ENCODE results near the gene PTPRM.

The PTPRM gene

GRCh38 chr18:7608174-7608550, 41.0 kb downstream of the PTPRM start:
- no peaks in the 10 kb centered on the region for H3K36me3 ChIP-seq (ENCODE audit: control insufficient read depth in 1 of 2, insufficient read depth in 2 of 2, low read depth in 1 of 2, low read length in 2 of 2)
- H3K27ac ChIP-seq (ENCODE audit: low read length, poor library complexity, severe bottlenecking): peak overlapping the region; percentile 43
- H3K18ac ChIP-seq (ENCODE audit: low read depth in 1 of 2, low read length in 2 of 2): no peak overlapping the region
- H3K79me1 ChIP-seq (replicated peaks; ENCODE audit: low read length, poor library complexity, severe bottlenecking): peaks cover 1% of the 10 kb centered on the region
- H3K4ac ChIP-seq (ENCODE audit: low read depth in 1 of 2, low read length in 2 of 2): no peak overlapping the region
- H3K4me1 ChIP-seq (ENCODE audit: control insufficient read depth, insufficient read depth, low read depth, low read length): peaks cover 27% of the 10 kb centered on the region
- H2AFZ ChIP-seq (ENCODE audit: low read depth, low read length): no peak overlapping the region
- no peak for DNase-seq
- no peak overlapping the region for H2BK12ac ChIP-seq (ENCODE audit: low read length in 2 of 2)
- no peaks in the 10 kb centered on the region for H3K27me3 ChIP-seq (ENCODE audit: control insufficient read depth in 1 of 2, insufficient read depth in 1 of 2, low read length in 2 of 2)
- no peak overlapping the region for H4K91ac ChIP-seq (ENCODE audit: low read length)
- H3K4me3 ChIP-seq (ENCODE audit: insufficient read depth in 1 of 2, low read depth in 1 of 2, low read length in 2 of 2): peak overlapping the region in 1 of 2 experiments; percentile 21
- H3K9me3 ChIP-seq (ENCODE audit: control insufficient read depth, low read length): no peaks in the 10 kb centered on the region
- H2BK5ac ChIP-seq (ENCODE audit: low read depth, low read length, poor library complexity, severe bottlenecking): no peak overlapping the region
- H3K23ac ChIP-seq (ENCODE audit: low read length in 2 of 2): no peak overlapping the region
- no peak overlapping the region for H2AK5ac ChIP-seq (ENCODE audit: low read length, severe bottlenecking)
- H2BK15ac ChIP-seq (ENCODE audit: low read depth, poor library complexity, severe bottlenecking): no peak overlapping the region
- WGBS: no CpG with 5 or more reads among the region's 1 CpG
- no peak overlapping the region for H3K14ac ChIP-seq (ENCODE audit: low read length in 2 of 2)
- H3K9ac ChIP-seq (ENCODE audit: low read length): peak overlapping the region; percentile 36
- H3K4me2 ChIP-seq (ENCODE audit: low read length, poor library complexity, severe bottlenecking): no peak overlapping the region
- H2BK120ac ChIP-seq (ENCODE audit: low read depth, low read length): no peak overlapping the region
- no peak overlapping the region for H4K8ac ChIP-seq (ENCODE audit: low read length)

GRCh38 chr18:7608781-7609201, 41.7 kb downstream of the PTPRM start:
- Histone ChIP-seq H3K9me3 (ENCODE audit: control insufficient read depth, low read length) (no peaks in the 10 kb centered on the region), H2AFZ (ENCODE audit: low read depth, low read length) (no peak overlapping the region), H3K27ac (ENCODE audit: low read length, poor library complexity, severe bottlenecking) (peak overlapping the region; percentile 43), H3K4me1 (ENCODE audit: control insufficient read depth, insufficient read depth, low read depth, low read length) (peaks cover 22% of the 10 kb centered on the region), H3K4me3 (ENCODE audit: insufficient read depth in 1 of 2, low read depth in 1 of 2, low read length in 2 of 2) (peak overlapping the region in 1 of 2 experiments; percentile 21), H3K23ac (ENCODE audit: low read length in 2 of 2) (no peak overlapping the region), H3K79me1 (replicated peaks; ENCODE audit: low read length, poor library complexity, severe bottlenecking) (peaks cover 1% of the 10 kb centered on the region), H3K36me3 (ENCODE audit: control insufficient read depth in 1 of 2, insufficient read depth in 2 of 2, low read depth in 1 of 2, low read length in 2 of 2) (no peaks in the 10 kb centered on the region), H4K8ac (ENCODE audit: low read length) (no peak overlapping the region), H2BK5ac (ENCODE audit: low read depth, low read length, poor library complexity, severe bottlenecking) (no peak overlapping the region), H3K4ac (ENCODE audit: low read depth in 1 of 2, low read length in 2 of 2) (no peak overlapping the region), H3K14ac (ENCODE audit: low read length in 2 of 2) (no peak overlapping the region), H2BK12ac (ENCODE audit: low read length in 2 of 2) (no peak overlapping the region), H2BK15ac (ENCODE audit: low read depth, poor library complexity, severe bottlenecking) (no peak overlapping the region), H3K4me2 (ENCODE audit: low read length, poor library complexity, severe bottlenecking) (no peak overlapping the region), H3K27me3 (ENCODE audit: control insufficient read depth in 1 of 2, insufficient read depth in 1 of 2, low read length in 2 of 2) (no peaks in the 10 kb centered on the region), H2AK5ac (ENCODE audit: low read length, severe bottlenecking) (no peak overlapping the region), H4K91ac (ENCODE audit: low read length) (no peak overlapping the region), H3K18ac (ENCODE audit: low read depth in 1 of 2, low read length in 2 of 2) (peak overlapping the region in 1 of 2 experiments; percentile 57), H3K9ac (ENCODE audit: low read length) (peak overlapping the region; percentile 36), H2BK120ac (ENCODE audit: low read depth, low read length) (no peak overlapping the region)
- DNase-seq: peak; percentile 68
- WGBS: 29% methylated on average over 1 of the region's 2 CpGs

GRCh38 chr18:7609617-7610016, 42.5 kb downstream of the PTPRM start:
- H3K36me3 ChIP-seq (ENCODE audit: control insufficient read depth in 1 of 2, insufficient read depth in 2 of 2, low read depth in 1 of 2, low read length in 2 of 2): no peaks in the 10 kb centered on the region
- no peak overlapping the region for H2AFZ ChIP-seq (ENCODE audit: low read depth, low read length)
- no peak overlapping the region for H3K4me2 ChIP-seq (ENCODE audit: low read length, poor library complexity, severe bottlenecking)
- no peak overlapping the region for H2BK5ac ChIP-seq (ENCODE audit: low read depth, low read length, poor library complexity, severe bottlenecking)
- no peaks in the 10 kb centered on the region for H3K9me3 ChIP-seq (ENCODE audit: control insufficient read depth, low read length)
- WGBS: no CpG with 5 or more reads among the region's 1 CpG
- H3K79me1 ChIP-seq (replicated peaks; ENCODE audit: low read length, poor library complexity, severe bottlenecking): peaks cover 1% of the 10 kb centered on the region
- no peak overlapping the region for H3K4me3 ChIP-seq (ENCODE audit: insufficient read depth in 1 of 2, low read depth in 1 of 2, low read length in 2 of 2)
- no peak overlapping the region for H3K9ac ChIP-seq (ENCODE audit: low read length)
- peaks cover 20% of the 10 kb centered on the region for H3K4me1 ChIP-seq (ENCODE audit: control insufficient read depth, insufficient read depth, low read depth, low read length)
- peak overlapping the region; percentile 43 for H3K27ac ChIP-seq (ENCODE audit: low read length, poor library complexity, severe bottlenecking)
- H4K91ac ChIP-seq (ENCODE audit: low read length): no peak overlapping the region
- no peak overlapping the region for H4K8ac ChIP-seq (ENCODE audit: low read length)
- H2BK12ac ChIP-seq (ENCODE audit: low read length in 2 of 2): no peak overlapping the region
- H3K27me3 ChIP-seq (ENCODE audit: control insufficient read depth in 1 of 2, insufficient read depth in 1 of 2, low read length in 2 of 2): no peaks in the 10 kb centered on the region
- peak overlapping the region; percentile 59 for H2AK5ac ChIP-seq (ENCODE audit: low read length, severe bottlenecking)
- H2BK120ac ChIP-seq (ENCODE audit: low read depth, low read length): no peak overlapping the region
- DNase-seq: no peak
- no peak overlapping the region for H3K4ac ChIP-seq (ENCODE audit: low read depth in 1 of 2, low read length in 2 of 2)
- H2BK15ac ChIP-seq (ENCODE audit: low read depth, poor library complexity, severe bottlenecking): no peak overlapping the region
- no peak overlapping the region for H3K14ac ChIP-seq (ENCODE audit: low read length in 2 of 2)
- H3K18ac ChIP-seq (ENCODE audit: low read depth in 1 of 2, low read length in 2 of 2): no peak overlapping the region
- H3K23ac ChIP-seq (ENCODE audit: low read length in 2 of 2): no peak overlapping the region

GRCh38 chr18:7614042-7614441, 46.9 kb downstream of the PTPRM start:
- Histone ChIP-seq H3K9me3 (ENCODE audit: control insufficient read depth, low read length) (no peaks in the 10 kb centered on the region), H3K23ac (ENCODE audit: low read length in 2 of 2) (no peak overlapping the region), H2BK120ac (ENCODE audit: low read depth, low read length) (no peak overlapping the region), H4K8ac (ENCODE audit: low read length) (no peak overlapping the region), H3K4me2 (ENCODE audit: low read length, poor library complexity, severe bottlenecking) (no peak overlapping the region), H3K36me3 (ENCODE audit: control insufficient read depth in 1 of 2, insufficient read depth in 2 of 2, low read depth in 1 of 2, low read length in 2 of 2) (no peaks in the 10 kb centered on the region), H2BK15ac (ENCODE audit: low read depth, poor library complexity, severe bottlenecking) (no peak overlapping the region), H3K4me3 (ENCODE audit: insufficient read depth in 1 of 2, low read depth in 1 of 2, low read length in 2 of 2) (no peak overlapping the region), H3K14ac (ENCODE audit: low read length in 2 of 2) (no peak overlapping the region), H2AFZ (ENCODE audit: low read depth, low read length) (no peak overlapping the region), H4K91ac (ENCODE audit: low read length) (no peak overlapping the region), H3K4ac (ENCODE audit: low read depth in 1 of 2, low read length in 2 of 2) (no peak overlapping the region), H2BK12ac (ENCODE audit: low read length in 2 of 2) (no peak overlapping the region), H3K27ac (ENCODE audit: low read length, poor library complexity, severe bottlenecking) (no peak overlapping the region), H3K27me3 (ENCODE audit: control insufficient read depth in 1 of 2, insufficient read depth in 1 of 2, low read length in 2 of 2) (no peaks in the 10 kb centered on the region), H2BK5ac (ENCODE audit: low read depth, low read length, poor library complexity, severe bottlenecking) (no peak overlapping the region), H3K79me1 (replicated peaks; ENCODE audit: low read length, poor library complexity, severe bottlenecking) (peaks cover 1% of the 10 kb centered on the region), H3K9ac (ENCODE audit: low read length) (no peak overlapping the region), H3K18ac (ENCODE audit: low read depth in 1 of 2, low read length in 2 of 2) (no peak overlapping the region), H3K4me1 (ENCODE audit: control insufficient read depth, insufficient read depth, low read depth, low read length) (peaks cover 18% of the 10 kb centered on the region), H2AK5ac (ENCODE audit: low read length, severe bottlenecking) (no peak overlapping the region)
- DNase-seq: no peak
- 73% methylated on average over 1 of the region's 4 CpGs for WGBS

Data from mesenchymal stem cell (in vitro differentiated cells and primary cell).